ENCODE results near the gene AP5Z1.

AP5Z1 gene

DNA sequence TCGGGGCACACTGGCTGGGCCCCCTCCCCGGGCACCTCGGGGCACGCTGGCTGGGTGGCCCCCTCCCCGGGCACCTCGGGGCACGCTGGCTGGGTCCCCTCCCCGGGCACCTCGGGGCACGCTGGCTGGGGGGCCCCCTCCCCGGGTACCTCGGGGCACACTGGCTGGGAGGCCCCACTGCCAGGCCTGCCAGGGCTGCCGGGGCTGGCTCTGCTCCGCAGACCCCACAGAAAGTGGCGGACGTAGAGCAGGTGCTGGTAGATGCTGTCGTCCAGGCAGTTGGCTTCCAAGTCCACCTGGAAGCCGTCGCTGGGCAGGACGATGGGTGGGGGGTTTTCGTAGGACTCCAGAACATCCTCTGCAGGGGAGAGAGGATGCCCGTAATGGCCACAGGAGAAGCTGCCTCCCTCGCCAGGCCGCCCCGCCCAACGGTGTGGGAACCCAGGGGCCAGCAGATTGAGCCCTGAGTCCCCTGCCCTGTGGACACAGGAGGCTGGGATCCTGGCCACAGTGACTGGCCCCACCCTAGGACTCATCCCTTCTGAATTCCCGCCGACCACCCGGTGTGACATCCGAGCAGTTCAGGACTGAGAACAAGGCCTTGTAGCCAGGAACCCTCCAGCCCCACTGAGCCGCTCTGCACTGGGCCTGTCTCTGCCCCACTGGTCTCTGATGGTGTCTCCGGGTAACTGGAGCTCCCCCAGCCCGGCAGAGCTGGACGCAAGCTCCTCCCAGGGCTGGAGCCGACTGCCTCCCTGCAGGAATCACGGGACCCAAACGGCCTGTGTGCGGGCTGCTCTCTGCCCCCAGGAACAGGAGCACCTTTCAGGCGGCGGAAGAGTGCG is 28.2 kb downstream of the AP5Z1 start:
- no peak for DNase-seq

- DNase-seq, result no peak
Measured at GRCh38 chr7:4805110-4805983, 29.9 kb downstream of the AP5Z1 start.

GRCh38 chr7:4805984-4806300 is 30.5 kb downstream of the AP5Z1 start:
- DNase-seq, result no peak

DNA sequence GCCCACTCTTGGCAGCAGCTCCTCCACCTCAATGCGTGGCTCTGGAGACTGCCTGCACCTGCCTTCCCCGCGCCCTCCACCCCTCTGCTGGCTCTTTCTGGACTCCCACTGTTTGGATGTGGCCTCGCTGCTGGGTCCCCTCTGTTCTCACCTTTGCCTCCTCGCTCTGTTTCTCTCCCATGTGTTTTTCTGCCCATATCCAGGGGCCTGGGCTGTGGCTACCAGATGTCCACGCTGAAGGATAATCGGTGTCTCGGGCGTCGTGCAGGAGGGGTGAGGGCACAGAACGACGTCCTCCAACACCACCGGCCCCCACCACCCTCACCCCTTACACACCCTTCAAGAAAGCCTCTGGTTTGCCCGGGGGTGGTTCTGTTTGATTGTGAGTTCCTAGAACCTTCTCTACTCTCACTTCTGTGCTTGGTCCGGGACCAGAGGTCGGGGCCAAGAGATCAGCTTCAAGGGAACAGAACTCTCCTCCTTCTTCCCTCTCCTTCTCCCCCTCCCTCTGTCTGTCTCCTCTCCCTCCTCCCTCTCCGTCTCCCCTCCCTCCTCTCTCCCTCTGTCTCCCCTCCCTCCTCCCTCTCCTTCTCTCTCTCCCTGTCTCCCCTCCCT is 31.7 kb downstream of the AP5Z1 start:
- DNase-seq, result no peak

- DNase-seq, result no peak
Measured at GRCh38 chr7:4807598-4808016, 32.2 kb downstream of the AP5Z1 start.

GRCh38 chr7:4808026-4808425 is 32.6 kb downstream of the AP5Z1 start:
- DNase-seq, result no peak

- DNase-seq, result no peak
Measured at GRCh38 chr7:4808565-4808964, 33.1 kb downstream of the AP5Z1 start.

GRCh38 chr7:4809091-4809591 is 33.7 kb downstream of the AP5Z1 start:
- DNase-seq, result no peak

- no peak for DNase-seq
Measured at GRCh38 chr7:4809666-4810065, 34.2 kb downstream of the AP5Z1 start.

DNA sequence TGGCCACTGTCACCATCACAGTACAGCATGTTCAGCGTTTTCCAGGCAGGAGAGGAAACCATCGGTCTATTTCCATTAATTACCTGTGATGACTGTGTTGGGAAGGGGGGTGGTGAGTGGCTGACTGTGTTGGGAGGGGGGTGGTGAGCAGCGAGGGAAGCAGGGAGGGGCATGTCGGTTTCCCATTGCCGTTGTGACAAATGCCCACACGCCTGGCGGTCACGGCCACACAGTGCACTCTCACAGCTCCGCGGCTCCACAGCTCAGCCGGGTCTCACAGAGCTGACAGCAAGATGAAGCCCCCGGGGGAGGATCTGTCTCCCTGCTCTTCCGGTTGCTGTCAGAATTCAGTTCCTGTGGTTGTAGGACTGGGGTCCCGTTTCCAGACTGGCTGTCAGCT is 39.0 kb downstream of the AP5Z1 start:
- no peak for DNase-seq

- DNase-seq, result no peak
Measured at GRCh38 chr7:4815121-4815520, 39.7 kb downstream of the AP5Z1 start.

DNA sequence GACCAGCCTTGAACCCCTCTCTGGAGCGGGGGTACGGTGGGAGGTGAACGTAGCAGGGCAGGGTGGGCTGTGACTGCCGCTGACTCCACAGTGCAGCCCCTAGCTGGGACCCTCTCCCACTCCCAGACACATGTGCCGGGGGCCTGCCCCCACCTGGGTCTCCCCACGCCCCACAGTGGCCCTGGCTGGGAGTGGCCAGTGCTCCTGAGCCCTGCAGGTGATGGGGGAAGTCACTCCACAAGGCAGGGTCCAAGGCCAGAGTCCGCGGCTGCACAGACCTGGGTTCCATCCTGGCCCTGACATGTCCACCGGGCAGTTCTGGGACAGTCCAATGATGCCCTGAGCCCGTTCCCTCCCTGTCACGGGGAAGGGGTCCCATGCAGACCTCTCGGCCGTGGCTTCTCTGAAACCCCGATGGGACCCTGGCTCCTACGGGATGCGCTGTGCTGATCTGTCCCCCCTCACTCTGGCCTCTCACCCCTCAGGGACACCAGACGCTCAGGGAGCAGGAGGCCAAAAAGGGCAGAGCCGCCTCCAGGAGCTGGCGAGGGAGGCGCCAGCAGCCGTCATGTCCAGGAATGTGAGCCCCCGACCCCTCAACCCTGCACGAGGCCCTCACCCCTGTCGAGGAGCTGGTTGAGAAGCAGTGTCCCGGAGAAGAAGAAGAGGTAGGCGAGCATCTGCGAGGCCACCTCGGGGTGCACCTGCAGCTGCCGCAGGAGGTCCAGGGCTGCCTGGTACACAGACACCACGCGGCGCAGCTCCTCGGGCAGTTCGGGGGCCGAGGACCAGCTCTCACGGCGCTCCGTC is 40.4 kb downstream of the AP5Z1 start:
- no peak for DNase-seq

DNA sequence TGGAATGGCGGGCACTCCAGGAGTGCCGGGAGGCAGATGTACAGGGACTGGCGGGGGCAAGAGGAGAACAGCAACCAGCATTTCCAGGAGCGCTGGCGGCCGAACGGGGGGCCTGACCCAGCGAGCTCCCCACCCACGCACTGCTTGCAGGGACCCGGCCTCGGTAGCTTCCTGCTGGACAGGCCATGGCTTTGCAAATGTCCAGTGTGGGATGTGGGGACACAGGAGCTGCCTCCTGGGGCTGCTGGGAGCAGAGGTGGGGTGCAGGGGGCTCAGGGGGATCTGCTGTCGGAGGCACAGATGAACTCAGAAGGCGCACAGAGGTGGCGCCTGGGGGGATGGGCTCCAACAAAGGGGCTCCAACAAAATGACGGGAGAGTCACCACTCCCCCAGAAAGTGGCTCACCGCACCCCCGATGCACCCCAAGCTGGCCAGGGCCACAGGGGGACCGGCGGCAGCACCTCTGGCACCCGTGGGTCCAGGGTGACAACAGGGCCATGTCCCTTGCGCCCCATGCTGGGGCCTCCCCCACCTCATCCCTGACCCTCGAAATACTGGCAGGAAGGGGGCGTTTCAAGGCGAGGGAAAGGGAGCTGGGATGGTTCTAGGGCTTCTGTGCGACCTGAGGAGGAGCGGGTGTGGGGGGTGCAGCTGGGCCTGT is 41.1 kb downstream of the AP5Z1 start:
- DNase-seq, result no peak

DNA sequence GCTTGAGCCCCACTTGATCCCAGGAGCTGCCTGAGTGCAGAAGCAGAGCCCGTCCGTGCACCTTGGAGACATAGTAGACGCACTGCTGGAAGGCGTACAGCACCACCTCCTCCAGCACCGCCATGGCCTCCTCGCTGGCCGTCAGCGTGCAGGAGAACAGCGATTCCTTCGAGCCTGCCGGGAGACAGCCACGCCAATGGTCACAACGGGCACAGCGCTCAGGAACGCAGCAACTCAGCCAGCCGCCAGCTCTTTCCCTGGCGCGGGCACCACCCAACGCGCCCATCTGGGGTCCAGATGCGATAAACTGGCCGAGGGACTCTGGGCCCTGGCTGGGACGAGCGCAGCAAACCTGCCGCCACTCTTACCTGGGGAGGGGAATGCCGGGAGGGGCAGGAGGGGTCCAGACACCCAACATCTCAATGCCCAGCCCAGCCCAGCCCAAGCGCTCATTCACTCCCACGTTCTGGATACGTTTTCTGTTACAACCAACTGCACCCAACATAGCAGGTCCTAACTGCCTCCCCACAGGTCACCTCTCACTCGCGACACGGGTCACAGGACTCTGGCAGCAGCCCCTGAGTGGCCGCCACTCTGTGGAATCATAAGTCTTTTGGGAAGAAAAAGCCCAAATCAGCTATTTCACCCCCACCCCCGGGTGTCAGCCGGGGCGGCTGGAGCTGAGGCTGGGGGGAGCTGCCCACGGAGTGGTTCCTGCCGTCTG is 41.9 kb downstream of the AP5Z1 start:
- DNase-seq, result no peak

DNA sequence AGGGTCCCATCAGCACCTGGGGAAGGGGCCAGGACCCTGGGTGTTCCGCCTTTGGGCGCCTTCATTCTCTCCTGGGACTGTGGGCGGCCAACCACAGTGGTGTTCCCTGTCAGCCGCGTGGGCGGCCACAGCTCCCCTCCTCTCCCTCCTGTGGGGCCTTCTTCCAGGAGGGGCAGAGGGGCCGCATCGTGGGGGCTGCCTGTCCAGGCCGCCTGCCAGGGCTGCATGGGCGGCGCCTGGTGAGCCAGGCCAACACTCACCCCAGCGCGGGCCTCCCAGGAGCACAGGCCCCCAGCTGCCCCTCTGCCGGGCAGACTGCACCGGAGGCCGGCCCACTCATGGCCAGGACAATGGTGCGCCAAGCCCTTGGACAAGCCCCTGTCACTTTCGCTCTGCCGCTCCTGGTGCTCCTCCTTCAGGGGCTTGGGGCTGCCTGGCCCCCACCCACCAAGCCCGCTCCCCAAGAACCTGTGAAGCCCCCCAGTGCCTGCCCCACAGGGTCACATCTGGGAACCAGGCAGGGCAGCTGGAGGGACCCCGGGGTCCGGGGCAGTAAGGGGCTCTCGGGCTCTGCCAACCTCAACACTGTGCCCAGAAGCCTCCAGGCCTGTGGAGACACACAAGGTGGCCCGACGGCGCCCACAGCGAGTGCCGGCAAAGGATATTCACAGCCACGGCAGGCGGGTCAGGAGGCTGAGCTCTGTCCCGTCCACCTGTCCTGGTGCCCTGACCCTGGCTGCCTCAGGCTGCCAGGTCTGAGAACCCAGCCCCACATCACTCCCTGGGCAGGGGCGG is 42.8 kb downstream of the AP5Z1 start:
- DNase-seq, result no peak

DNA sequence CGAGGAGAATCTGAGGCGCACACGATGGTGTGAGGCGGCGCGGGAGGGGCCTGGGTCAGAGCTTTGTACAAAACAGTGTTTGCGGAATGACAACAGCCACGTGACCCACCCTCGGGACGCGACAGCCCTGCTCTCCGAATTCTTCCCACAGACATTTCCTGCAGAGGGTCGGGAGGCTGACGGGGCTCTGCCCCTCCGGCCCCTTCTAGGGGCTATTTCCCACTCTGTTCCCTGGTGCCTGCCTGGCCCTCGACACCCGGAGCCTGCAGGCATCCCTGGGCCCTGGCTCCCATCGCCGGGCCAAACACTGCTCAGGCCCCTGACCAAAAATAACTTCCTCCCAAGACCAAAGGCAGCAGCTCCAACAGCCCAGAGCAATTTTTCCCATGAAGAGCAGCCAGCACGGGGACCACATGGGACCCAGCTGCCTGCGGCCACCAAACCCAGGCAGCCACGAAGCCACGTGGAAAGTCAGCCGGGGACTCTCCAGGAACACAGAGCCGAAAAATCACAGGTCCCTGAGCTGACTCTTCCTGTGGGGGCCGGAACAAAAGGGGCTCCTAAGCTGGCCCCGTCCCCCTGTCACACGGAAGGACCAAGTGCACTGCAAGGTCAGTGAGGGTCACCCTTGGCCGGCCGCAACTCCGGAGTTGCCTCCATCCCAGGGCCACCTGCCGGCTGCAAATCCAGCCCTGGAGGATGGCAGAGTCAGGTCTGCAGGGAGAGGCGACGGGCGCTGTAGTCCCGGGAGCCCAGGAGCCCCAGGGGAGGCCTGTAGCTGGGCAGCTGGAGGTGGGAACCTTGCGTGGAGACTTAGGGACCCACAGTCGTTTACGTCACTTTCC is 44.4 kb downstream of the AP5Z1 start:
- DNase-seq, result no peak

- DNase-seq, result no peak
Measured at GRCh38 chr7:4820405-4820966, 45.1 kb downstream of the AP5Z1 start.

- DNase-seq, result no peak
Measured at GRCh38 chr7:4820967-4821471, 45.6 kb downstream of the AP5Z1 start.

DNA sequence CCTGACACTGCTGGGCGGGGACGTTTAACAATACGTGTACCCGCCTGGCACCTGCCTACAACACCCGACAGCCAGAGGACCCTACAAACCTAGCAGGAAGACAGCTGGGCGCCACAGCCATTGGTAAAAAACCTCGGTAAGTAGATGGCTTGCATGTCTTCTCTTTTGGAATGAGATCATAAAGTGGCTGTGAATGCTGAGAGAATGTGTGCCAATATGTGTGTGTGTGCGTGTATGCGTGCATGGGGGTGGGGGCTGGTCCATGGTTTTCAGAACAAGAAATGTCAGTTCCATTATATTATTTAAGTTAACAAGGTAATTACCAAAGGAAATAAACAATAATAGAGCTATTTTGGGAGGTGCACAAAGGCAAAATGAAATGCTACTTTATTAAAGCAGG is 47.3 kb downstream of the AP5Z1 start:
- no peak for DNase-seq

Measured in fibroblast of skin of scalp (primary cell).